Lung (tissue), 12 donors: ENCODE measurements around the gene DLG2. TPM values are rescaled to one million over a fixed set of nuclear protein-coding genes. Genes with fewer than 3 reads are reported as not detected.
"Not testable (repeated sequence)": the region's sequence is repeated elsewhere in the genome, so short reads cannot be mapped to it uniquely, and the experiment has no call there.

Experiments used
- ATAC-seq: fragments of 200-7000 bp; cut with Tn5 transposase; one replicate; pipeline ENCODE4 v1.9.1; 2020; ENCODE audit warnings: moderate number of reproducible peaks; ENCODE audit not compliant: insufficient read depth, low FRiP score
- DNase-seq, 3 donors: peaks; one replicate each; pipeline ENCODE4 v3.0.0-alpha.2; 2013 to 2017
- H3K27ac ChIP-seq, 2 donors: one replicate each; pipeline ENCODE4 v1.5.1; 2013; ENCODE audit warnings: mild to moderate bottlenecking in 2 of 2, moderate library complexity in 2 of 2, control low read depth in 1 of 2, inconsistent platforms in 1 of 2, low read depth in 1 of 2, low read length in 1 of 2
- H3K27me3 ChIP-seq, 3 donors: one replicate each; pipeline ENCODE4 v1.5.1; 2013; ENCODE audit warnings: low read length in 2 of 3; ENCODE audit not compliant: control insufficient read depth in 3 of 3, insufficient read depth in 3 of 3
- H3K36me3 ChIP-seq, 4 donors: one replicate each; pipeline ENCODE4 v1.5.1; 2013; ENCODE audit warnings: low read length in 4 of 4, mild to moderate bottlenecking in 1 of 4, moderate library complexity in 1 of 4; ENCODE audit not compliant: control insufficient read depth in 4 of 4, insufficient read depth in 4 of 4
- H3K4me1 ChIP-seq, 5 donors: one replicate each; pipeline ENCODE4 v1.5.1; 2013; ENCODE audit warnings: low read length in 5 of 5, mild to moderate bottlenecking in 2 of 5, moderate library complexity in 1 of 5; ENCODE audit not compliant: control insufficient read depth in 5 of 5, insufficient read depth in 5 of 5
- H3K4me3 ChIP-seq: one replicate; pipeline ENCODE4 v1.5.1; 2013; ENCODE audit warnings: mild to moderate bottlenecking, control low read depth, moderate library complexity
- H3K9ac ChIP-seq, 2 donors: one replicate each; pipeline ENCODE4 v1.5.1; 2013; ENCODE audit warnings: low read length in 2 of 2, control low read depth in 1 of 2; ENCODE audit not compliant: insufficient read depth in 1 of 2
- H3K9me3 ChIP-seq, 4 donors: one replicate each; pipeline ENCODE4 v1.5.1; 2013; ENCODE audit warnings: low read length in 3 of 4, mild to moderate bottlenecking in 1 of 4, moderate library complexity in 1 of 4; ENCODE audit not compliant: control insufficient read depth in 4 of 4, insufficient read depth in 3 of 4
- CTCF ChIP-seq: IDR thresholded peaks from 2 replicates; pipeline ENCODE4 v1.5.1; 2012; ENCODE audit warnings: mild to moderate bottlenecking; ENCODE audit errors: control extremely low read depth, extremely low read depth
- WGBS, 2 donors: extraction: QIAGEN DNeasy Blood & Tissue Kit; methylation state at CpG; one replicate each; pipeline ENCODE4 v1.1.7; 2013; 5-methylcytosine and 5-hydroxymethylcytosine counted together
- polyA plus RNA-seq, 2 donors: library from polyadenylated mRNA; stranded (reverse); fragments of 200-250 nt; gene quantifications; one replicate each; pipeline ENCODE4 v1.2.1, GENCODE V29; 2013
- total RNA-seq, 2 donors: library from RNA; depleted of rRNA in 1 of 2; stranded (reverse); fragments of >200 nt in 1 of 2; gene quantifications; one replicate each; pipeline ENCODE4 v1.2.1, GENCODE V29; 2014 to 2021
- donor health status: control.
- donor health status: control.
- donor health status: Bipolar disorder and iron deficiency.
- donor health status: healthy.
- donor health status: DM: yes; HTN: yes; CAD: no.

The DLG2 gene
- total and polyA plus RNA-seq, 4 donors, result 0.32 to 24.1 (median 5.4) TPM

DNA sequence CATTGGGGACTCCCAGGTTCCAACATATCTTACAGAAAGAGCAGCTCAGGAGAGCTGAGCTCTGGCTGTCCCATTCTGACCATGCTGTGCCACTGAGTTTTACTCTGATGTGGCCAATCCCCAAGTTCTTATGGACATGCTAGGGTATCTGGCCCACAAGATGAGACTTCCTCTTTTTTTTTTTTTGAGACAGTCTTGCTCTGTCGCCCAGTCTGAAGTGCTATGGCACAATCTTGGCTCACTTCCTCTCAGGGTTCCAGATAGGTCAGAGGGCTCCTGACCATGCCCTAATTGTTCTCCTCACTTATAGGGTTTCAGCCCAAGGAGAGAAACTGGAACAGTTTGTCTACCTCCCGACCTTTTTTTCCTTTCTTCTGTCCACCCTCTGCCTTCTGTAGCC is 2188.7 kb downstream of the DLG2 start:
- ATAC-seq (peak; percentile 53), DNase-seq (no peak)
- Histone ChIP-seq H3K9me3 (no peaks in the 10 kb centered on the region), H3K4me3 (no peak overlapping the region), H3K9ac (no peak overlapping the region), H3K27me3 (no peaks in the 10 kb centered on the region), H3K27ac (no peak overlapping the region), H3K4me1 (no peaks in the 10 kb centered on the region), H3K36me3 (no peaks in the 10 kb centered on the region)
- WGBS, 2 donors, result 43 to 67% methylated on average over 2 of the region's 2 CpGs
- TF ChIP-seq CTCF, result no peak

DNA sequence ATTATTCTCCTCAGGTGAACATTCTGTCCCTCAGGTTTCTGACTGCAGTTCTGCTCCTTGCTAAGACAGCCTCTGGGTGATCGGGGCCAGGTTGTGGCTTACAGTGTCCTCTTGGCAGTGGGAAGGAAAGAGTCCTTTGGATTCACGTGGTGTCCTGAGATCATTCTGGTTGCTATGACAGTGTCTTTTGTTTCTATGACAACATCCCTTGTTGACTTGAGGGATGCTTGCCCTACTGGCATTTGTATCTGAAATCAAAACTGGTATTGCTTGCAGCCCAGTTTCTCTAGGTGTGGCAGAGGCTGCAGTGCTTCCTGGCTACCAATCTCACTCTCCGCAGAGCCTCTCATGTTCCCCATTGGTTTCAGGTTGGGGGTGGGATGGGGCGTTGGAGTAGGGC is 2189.2 kb downstream of the DLG2 start:
- no peak overlapping the region for H3K9ac ChIP-seq
- 76 to 88% methylated on average over 4 of the region's 4 CpGs for WGBS, 2 donors
- H3K27me3 ChIP-seq, result no peaks in the 10 kb centered on the region
- H3K4me1 ChIP-seq, result no peaks in the 10 kb centered on the region
- ATAC-seq, result no peak
- H3K36me3 ChIP-seq, result no peaks in the 10 kb centered on the region
- DNase-seq, result no peak
- peaks cover 0 to 2% (median 0%) of the 10 kb centered on the region in 4 donors for H3K9me3 ChIP-seq
- H3K4me3 ChIP-seq, result no peak overlapping the region
- no peak overlapping the region for H3K27ac ChIP-seq
- no peak for TF ChIP-seq CTCF

- Histone ChIP-seq H3K4me1 (no peaks in the 10 kb centered on the region), H3K27ac (no peak overlapping the region), H3K36me3 (no peaks in the 10 kb centered on the region), H3K27me3 (no peaks in the 10 kb centered on the region), H3K9me3 (peaks cover 0 to 3% (median 0%) of the 10 kb centered on the region in 4 donors), H3K4me3 (no peak overlapping the region), H3K9ac (no peak overlapping the region)
- ATAC-seq (no peak), DNase-seq (no peak)
- no peak for TF ChIP-seq CTCF
- 89 to 90% methylated on average over 3 of the region's 3 CpGs for WGBS, 2 donors
Measured at GRCh38 chr11:83436855-83437254, 2190.3 kb downstream of the DLG2 start.

- not testable (repeated sequence) for ATAC-seq, H3K9ac ChIP-seq, H3K4me3 ChIP-seq, H3K36me3 ChIP-seq, H3K9me3 ChIP-seq, H3K4me1 ChIP-seq, H3K27ac ChIP-seq, DNase-seq, H3K27me3 ChIP-seq
- WGBS, 2 donors, result 79 to 80% methylated on average over 6 of the region's 6 CpGs
Measured at GRCh38 chr11:83434812-83435211, 2192.3 kb downstream of the DLG2 start.
